Measurements from ENCODE around the gene PPP4R3A. TPM values are rescaled to one million over a fixed set of nuclear protein-coding genes. Genes with fewer than 3 reads are reported as not detected.
"Not testable (repeated sequence)": the region's sequence is repeated elsewhere in the genome, so short reads cannot be mapped to it uniquely, and the experiment has no call there.

Gene PPP4R3A
- total RNA-seq, 1 donor from 2014 or later: 111 TPM

GRCh38 chr14:91545204-91545603 is 35.1 kb upstream of the PPP4R3A start:
- Mint-ChIP-seq H3K4me3 (no peak overlapping the region), H3K36me3 (no peaks in the 10 kb centered on the region), H3K4me1 (ENCODE audit: unreplicated experiment) (no peaks in the 10 kb centered on the region), H3K27me3 (no peaks in the 10 kb centered on the region), H3K9me3 (peaks cover 8% of the 10 kb centered on the region), H3K27ac (no peak overlapping the region)
- no peak for DNase-seq (ENCODE audit: extremely low spot score, unreplicated experiment)
- no peak for TF ChIP-seq CTCF (conservative IDR thresholded peaks at IDR 0.05)

GRCh38 chr14:91536327-91536726 is 26.2 kb upstream of the PPP4R3A start:
- no peak for DNase-seq (ENCODE audit: extremely low spot score, unreplicated experiment)
- no peaks in the 10 kb centered on the region for H3K36me3 Mint-ChIP-seq
- TF ChIP-seq CTCF (conservative IDR thresholded peaks at IDR 0.05): no peak
- H3K4me3 Mint-ChIP-seq: no peak overlapping the region
- H3K4me1 Mint-ChIP-seq (ENCODE audit: unreplicated experiment): no peaks in the 10 kb centered on the region
- H3K27ac Mint-ChIP-seq: no peak overlapping the region
- H3K9me3 Mint-ChIP-seq: no peaks in the 10 kb centered on the region
- H3K27me3 Mint-ChIP-seq: peaks cover 3% of the 10 kb centered on the region

GRCh38 chr14:91534059-91534458 is 23.9 kb upstream of the PPP4R3A start:
- not testable (repeated sequence) for H3K4me1 Mint-ChIP-seq (ENCODE audit: unreplicated experiment); DNase-seq (ENCODE audit: extremely low spot score, unreplicated experiment); H3K27me3 Mint-ChIP-seq; H3K4me3 Mint-ChIP-seq; H3K27ac Mint-ChIP-seq; H3K9me3 Mint-ChIP-seq; H3K36me3 Mint-ChIP-seq

GRCh38 chr14:91533623-91534022 is 23.5 kb upstream of the PPP4R3A start:
- Mint-ChIP-seq H3K36me3 (no peaks in the 10 kb centered on the region), H3K27ac (no peak overlapping the region), H3K4me3 (no peak overlapping the region), H3K9me3 (no peaks in the 10 kb centered on the region), H3K27me3 (peaks cover 5% of the 10 kb centered on the region), H3K4me1 (ENCODE audit: unreplicated experiment) (no peaks in the 10 kb centered on the region)
- no peak for DNase-seq (ENCODE audit: extremely low spot score, unreplicated experiment)
- TF ChIP-seq CTCF (conservative IDR thresholded peaks at IDR 0.05): no peak

- H3K27ac Mint-ChIP-seq: no peak overlapping the region
- no peak overlapping the region for H3K4me3 Mint-ChIP-seq
- no peaks in the 10 kb centered on the region for H3K36me3 Mint-ChIP-seq
- no peak for TF ChIP-seq CTCF (conservative IDR thresholded peaks at IDR 0.05)
- no peaks in the 10 kb centered on the region for H3K4me1 Mint-ChIP-seq (ENCODE audit: unreplicated experiment)
- H3K9me3 Mint-ChIP-seq: peaks cover 5% of the 10 kb centered on the region
- no peak for DNase-seq (ENCODE audit: extremely low spot score, unreplicated experiment)
- H3K27me3 Mint-ChIP-seq: peaks cover 4% of the 10 kb centered on the region
These were observed 13.9 kb upstream of the PPP4R3A start for GRCh38 chr14:91523972-91524371.

GRCh38 chr14:91521061-91521640 is 11.0 kb upstream of the PPP4R3A start:
- TF ChIP-seq CTCF (conservative IDR thresholded peaks at IDR 0.05): no peak
- Mint-ChIP-seq H3K36me3 (no peaks in the 10 kb centered on the region), H3K9me3 (peaks cover 5% of the 10 kb centered on the region), H3K27ac (no peak overlapping the region), H3K27me3 (peaks cover 4% of the 10 kb centered on the region), H3K4me1 (ENCODE audit: unreplicated experiment) (no peaks in the 10 kb centered on the region), H3K4me3 (no peak overlapping the region)
- DNase-seq (ENCODE audit: extremely low spot score, unreplicated experiment): no peak

All from type B pancreatic cell (in vitro differentiated cells).